NCI-H2171 treated with DMSO at 0.1 percent for 48 hours (cell line): ENCODE data around the gene GEMIN2.
A peak's percentile ranks its signal among the peaks of the same experiment; 100 is the strongest.
"Not testable (repeated sequence)": the region's sequence is repeated elsewhere in the genome, so short reads cannot be mapped to it uniquely, and the experiment has no call there.

Source experiments
- DNase-seq: peaks from one replicate; lab custom pipeline; 2025; lab: John Stamatoyannopoulos, UW

The GEMIN2 gene

DNA sequence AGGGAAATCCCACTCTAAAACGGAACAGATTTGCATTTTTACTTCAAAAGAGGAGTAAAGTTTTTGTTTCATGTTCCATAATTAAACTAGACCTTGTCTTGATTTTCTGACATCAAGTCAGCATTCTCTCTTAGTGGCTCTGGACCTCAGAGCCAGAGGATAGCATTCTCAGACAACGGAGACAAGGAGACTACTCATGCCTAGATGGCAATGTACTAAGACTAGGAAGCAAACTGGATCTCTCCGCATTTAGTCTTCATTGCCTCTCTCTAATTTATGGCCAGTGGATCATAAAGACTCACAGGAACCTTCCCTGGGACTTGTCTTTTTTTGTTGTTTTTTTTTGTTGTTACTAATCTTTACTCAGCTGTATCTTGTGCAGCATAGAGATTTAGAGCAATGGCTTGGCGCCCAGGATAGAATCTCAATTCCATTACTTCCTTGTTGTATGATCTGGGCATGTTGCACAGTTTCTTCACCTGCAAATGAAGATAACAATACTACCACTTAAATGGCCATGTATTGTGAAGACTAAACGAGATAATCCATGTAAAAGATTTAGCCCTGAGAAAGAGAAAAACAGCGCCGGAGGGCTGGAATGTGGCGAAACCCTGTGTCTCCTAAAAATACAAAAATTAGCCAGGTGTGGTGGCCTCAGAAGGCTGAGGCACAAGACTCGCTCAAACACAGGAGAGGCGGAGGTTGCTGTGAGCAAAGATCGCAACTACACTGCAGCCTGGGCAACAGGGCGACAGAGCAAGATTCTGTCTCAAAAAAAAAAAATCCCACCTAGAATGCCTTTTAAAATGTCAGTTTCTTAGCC, 4.0 kb upstream of the GEMIN2 start:
- no peak for DNase-seq

DNA sequence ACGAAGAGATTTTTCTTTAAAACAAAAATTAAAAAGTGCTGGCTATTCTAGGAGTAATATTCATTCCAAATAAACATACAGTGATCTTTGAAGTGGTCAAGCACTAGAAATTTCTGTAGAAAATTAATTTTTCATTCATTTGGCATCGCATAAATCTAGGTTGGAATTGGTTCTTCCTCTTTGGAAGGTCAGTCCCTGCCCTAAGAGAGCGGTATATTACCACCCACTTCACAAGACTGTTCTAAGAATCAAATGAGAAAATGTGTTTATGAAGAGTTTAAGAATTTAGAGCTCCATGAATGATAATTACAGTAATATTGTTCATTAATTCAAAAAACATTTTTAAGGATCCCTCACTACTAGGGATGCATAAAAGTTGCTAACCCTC, 444 bp upstream of the GEMIN2 start:
- DNase-seq, result no peak

DNA sequence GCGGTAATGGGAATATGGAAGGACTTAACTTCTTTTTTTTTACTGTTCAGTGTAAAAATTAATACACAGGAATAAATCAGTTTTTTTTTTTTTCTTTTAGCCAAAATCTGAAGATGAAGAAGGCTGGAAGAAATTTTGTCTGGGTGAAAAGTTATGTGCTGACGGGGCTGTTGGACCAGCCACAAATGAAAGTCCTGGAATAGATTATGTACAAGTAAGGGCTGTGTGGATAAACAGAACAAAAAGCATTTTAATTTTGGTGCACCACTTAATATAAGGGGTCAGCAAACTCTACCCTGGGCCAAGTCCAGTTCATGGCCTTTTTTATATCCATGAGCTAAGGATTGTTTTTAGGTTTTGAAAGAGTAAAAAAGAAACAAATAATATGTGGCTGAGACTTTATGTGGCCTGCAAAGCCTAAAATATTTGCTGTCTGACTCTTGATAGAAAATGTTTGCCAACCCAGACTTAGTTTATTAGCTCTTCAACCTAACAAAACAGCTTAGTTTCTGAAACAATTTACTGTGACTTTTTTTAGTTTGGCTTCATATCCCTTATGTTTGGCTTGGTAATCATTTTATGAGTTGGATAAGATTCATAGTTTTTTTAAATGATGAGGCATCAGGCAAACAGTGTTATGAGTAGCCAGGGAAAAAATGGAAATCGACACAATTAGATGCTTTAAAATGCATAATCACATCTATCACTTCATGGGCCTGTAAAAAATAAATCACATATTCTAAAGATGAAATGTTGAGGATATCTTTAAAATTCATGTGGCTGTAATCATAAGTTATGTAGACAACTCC, 8.4 kb downstream of the GEMIN2 start:
- no peak for DNase-seq

DNA sequence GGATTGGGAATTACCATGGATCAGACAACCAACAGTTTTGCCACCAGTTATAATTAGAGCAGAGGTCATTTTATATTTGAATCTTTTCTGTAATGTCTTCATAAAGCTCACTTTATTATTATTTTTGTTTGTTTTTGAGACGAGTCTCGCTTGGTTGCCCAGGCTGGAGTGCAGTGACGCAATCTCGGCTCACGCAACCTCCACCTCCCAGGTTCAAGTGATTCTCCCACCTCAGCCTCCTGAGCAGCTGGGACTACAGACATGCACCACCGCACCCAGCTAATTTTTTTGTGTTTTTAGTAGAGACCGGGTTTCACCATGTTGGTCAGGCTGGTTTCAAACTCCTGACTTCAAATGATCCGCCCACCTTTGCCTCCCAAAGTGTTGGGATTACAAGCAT, 23.7 kb downstream of the GEMIN2 start:
- DNase-seq, result not testable (repeated sequence)

DNA sequence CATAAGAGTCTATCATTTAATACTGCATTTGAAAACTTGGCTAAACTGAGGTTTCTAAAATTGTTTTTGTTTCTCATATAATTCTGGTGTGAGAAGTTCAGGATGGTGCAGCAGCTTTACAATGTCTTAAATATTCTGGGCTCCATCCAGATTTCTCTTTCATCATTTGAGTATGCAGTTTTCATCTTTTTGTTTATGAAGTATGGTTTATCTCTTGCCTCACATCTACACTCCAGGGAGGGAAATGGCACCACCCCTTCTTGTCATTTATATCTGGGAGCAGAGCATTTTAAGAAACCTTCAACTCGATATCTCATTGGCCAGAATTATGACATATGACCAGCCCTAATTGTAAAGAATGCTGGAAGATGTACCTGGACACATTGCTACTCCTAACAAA, 24.3 kb downstream of the GEMIN2 start:
- no peak for DNase-seq

DNA sequence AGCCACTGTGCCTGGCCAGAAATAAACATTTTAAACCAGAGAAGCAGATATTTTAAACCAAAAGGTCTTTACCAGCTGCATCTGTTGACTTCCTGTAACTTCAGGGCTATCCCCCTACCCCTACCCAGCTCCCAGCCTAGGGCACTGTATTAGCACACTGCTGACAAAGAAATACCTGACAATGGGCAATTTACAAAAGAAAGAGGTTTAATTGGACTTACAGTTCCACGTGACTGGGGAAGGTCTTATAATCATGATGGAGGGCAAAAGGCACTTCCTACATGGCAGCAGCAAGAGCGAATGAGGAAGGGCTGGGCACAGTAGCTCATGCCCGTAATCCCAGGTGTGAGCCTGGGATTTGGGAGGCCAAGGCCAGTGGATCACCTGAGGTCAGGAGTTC, 26.0 kb downstream of the GEMIN2 start:
- DNase-seq, result no peak

DNA sequence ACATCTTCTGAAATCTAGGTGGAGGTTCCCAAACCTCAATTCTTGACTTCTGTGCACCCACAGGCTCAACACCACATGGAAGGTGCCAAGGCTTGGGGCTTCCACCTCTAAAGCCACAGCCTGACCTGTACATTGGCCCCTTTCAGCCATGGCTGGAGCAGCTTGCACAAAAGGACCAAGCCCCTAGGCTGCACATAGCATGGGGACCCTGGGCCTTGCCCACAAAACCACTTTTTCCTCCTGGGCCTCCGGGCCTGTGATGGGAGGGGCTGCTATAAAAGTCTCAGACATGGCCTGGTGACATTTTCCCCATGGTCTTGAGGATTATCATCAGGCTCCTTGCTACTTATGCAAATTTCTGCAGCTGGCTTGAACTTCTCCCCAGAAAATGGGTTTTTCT, 27.5 kb downstream of the GEMIN2 start:
- not testable (repeated sequence) for DNase-seq

DNA sequence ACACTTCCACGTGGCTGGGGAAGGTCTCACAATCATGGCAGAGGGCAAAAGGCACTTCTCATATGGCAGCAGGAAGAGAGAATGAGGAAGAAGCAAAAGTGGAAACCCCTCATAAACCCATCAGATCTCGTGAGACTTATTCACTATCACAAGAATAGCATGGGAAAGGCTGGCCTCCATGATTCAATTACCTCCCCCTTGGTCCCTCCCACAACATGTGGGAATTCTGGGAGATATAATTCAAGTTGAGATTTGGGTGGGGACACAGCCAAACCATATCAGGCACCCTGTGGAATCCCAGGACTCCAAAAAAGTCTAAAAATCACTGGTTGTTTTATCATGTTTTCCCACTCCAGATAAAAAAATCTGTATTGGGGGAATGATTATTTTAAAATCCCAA, 29.1 kb downstream of the GEMIN2 start:
- DNase-seq, result not testable (repeated sequence)

DNA sequence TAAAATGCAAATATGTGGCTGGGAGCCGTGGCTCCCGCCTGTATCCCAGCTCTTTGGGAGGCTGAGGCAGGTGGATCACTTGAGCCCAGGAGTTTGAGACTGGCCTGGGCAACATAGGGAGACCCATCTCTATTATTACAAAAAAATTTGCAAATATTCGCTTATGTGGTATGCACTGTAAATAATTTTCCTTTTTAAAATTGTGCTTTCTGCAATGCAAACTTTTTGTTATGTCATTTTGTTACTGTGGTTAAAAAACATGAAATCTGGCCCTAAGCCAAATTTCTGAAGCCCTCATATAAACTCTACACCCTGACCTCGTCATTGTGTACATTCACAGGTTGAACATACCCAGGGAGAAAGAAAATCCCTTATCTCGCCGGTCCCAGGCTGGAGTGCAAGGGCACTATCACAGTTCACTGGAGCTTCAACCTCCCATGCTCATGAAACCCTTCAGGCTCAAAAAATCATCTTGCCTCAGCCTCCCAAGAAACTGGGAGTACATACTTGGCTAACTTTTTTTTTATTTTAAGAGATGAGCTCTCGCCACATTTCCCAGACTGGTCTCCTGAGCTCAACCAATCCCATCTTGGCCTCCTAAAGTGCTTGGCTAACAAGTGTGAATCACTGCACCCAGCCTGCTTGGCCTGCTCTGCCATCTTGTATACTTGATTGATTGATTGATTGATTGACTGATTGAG, 31.3 kb downstream of the GEMIN2 start:
- DNase-seq, result no peak

DNA sequence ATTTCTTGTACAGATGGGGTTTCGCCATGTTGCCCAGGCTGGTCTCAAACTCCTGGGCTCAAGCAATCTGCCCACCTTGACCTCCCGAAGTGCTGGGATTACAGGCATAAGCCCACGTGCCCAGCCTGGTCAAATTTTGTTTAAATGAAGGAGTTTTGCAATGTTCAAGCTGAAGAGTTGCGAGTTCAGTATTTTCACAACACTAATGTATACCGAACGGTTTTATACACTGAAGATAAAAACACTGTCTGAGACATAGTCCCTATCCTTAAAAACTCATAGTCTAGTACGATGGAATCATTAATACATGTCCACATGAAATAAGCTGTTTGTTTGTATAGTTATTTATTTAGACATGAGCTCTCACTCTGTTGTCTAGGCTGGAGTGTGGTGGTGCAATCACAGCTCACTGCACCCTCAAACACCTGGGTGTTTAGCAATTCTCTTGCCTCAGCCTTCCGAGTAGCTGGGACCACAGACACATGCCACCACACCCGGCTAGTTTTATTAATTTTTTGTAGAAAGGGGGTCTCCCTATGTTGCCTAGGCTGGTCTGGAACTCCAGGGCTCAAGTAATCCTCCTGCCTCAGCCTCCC, 40.6 kb downstream of the GEMIN2 start:
- no peak for DNase-seq

DNA sequence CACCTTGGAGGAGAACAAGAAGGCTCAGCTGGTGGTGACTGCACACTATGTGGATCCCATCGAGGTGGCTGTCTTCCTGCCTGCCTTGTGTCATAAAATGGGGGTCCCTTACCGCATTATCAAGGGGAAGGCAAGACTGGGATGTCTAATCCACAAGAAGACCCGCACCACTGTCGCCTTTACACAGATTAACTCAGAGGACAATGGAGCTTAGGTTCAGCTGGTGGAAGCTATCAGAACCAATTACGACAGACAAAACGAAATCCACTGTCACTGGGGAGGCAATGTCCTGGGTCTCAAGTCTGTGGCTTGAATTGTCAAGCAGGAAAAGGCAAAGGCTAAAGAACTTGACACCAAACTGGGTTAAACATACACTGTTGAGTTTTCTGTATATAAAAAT, 43.4 kb downstream of the GEMIN2 start:
- no peak for DNase-seq

DNA sequence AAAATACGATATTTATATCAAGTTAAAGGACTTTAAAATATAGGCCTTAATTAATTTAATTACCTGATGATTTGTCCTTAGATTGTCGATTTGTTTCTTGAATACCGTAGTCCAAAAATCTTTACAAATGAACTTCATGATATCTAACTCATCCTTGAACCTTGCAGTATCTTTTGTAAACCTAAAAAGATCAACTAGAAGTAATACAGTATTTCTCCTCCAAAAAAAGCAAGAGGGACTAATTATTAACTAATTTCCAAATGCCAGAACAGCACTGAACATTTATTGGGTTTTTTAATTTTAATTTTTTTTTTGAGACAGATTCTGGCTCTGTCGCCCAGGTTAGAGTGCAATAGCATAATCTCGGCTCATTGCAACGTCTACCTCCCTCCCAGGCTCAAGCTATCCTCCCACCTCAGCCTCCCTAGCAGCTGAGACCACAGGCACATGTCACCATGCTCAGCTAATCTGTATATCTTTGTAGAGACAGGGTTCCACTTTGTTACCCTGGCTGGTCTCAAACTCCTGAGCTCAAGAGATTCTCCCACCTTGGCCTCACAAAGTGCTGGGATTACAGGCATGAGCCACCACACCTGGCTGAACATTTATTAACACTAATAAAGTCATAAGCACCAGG, 44.2 kb downstream of the GEMIN2 start:
- DNase-seq, result no peak

DNA sequence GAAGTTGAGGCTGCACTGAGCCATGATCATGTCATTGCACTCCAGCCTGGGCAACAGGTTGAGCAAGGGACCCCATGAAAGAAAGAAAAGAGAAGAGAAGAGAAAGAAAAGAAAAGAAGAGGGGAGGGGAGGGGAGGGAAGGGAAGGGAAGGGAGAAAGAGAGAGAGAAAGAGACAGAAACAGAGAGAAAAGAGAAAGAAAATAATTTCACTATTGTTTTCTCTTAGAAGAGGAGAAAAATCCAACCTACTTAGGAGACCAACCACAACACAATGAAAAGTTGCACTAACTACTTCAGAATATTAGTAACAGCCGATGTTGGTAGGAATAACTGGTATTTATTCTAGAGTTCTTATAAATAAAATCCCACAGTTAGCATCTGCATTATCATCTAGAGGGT, 46.4 kb downstream of the GEMIN2 start:
- DNase-seq, result no peak

DNA sequence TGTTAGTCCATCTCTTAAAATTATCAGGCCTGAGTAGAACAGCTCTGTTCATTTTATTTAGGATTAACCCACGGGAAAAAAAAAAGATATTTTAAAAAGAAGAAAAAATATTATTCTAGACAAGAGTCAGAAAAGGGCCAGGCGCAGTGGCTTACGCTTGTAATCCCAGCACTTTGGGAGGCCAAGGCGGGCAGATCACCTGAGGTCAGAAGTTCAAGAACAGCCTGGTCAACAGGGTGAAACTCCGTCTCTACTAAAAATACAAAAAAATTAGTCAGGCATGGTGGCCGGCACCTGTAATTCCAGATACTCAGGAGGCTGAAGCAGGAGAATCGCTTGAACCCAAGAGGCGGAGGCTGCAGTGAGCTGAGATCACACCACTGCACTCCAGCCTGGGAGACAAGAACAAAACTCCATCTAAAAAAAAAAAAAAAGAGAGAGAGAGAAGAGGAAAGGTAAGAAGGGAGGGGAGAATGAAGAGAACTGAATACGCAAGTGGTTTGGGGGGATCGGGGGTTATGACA, 53.7 kb downstream of the GEMIN2 start:
- DNase-seq, result not testable (repeated sequence)

DNA sequence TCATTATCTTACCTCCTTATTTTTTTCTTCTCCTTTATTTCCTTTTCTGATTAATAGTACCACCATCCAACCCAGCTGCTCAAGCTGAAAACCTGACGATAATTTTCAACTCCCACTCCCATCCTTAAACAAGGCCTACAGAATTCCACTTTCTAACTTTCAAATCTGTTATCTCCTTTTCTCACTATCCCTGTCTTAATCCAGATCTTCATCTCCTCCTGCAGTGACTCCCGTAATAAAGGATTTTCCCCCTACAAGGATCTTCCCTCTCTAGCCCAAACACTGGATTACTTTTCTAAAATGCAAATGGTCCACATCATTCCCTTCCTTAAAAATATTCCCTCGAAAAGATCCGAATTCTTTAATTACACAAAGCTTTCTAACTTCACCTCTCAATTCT, 54.5 kb downstream of the GEMIN2 start:
- no peak for DNase-seq

DNA sequence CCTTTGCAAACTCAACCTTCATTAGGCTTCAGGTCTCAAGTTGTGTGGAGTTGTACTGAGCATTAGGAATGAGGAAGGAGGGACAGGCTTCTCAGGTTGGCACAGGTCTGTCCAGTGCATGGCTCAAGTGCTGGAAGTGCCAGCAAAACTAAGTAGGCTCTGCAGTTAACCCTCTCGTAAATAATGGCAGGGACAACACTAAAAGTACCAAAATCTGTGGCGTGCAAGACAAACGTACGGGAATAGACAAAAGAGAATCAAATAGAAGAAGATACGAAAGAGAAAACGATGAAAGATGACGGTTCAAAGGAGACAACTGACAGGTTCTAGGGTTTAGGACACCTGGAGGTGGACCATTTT, 55.4 kb downstream of the GEMIN2 start:
- no peak for DNase-seq

DNA sequence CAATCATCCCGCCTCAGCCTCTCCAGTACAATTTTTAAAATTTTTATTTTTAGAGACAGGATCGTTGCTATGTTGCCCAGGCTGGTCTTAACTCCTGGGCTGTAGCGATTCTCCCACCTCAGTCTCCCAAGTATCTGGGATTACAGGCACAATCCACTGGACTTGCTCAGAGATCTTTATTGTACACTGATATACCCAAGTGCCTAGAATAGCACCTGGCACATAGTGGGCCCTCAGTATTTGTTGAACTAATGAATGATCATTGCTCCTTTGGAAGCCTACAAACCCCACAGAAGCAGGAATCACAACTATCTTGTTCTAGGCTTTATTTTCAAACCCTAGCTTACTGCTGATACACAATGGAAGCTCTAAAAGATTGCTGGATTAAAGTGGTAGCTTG, 59.1 kb downstream of the GEMIN2 start:
- DNase-seq, result no peak

DNA sequence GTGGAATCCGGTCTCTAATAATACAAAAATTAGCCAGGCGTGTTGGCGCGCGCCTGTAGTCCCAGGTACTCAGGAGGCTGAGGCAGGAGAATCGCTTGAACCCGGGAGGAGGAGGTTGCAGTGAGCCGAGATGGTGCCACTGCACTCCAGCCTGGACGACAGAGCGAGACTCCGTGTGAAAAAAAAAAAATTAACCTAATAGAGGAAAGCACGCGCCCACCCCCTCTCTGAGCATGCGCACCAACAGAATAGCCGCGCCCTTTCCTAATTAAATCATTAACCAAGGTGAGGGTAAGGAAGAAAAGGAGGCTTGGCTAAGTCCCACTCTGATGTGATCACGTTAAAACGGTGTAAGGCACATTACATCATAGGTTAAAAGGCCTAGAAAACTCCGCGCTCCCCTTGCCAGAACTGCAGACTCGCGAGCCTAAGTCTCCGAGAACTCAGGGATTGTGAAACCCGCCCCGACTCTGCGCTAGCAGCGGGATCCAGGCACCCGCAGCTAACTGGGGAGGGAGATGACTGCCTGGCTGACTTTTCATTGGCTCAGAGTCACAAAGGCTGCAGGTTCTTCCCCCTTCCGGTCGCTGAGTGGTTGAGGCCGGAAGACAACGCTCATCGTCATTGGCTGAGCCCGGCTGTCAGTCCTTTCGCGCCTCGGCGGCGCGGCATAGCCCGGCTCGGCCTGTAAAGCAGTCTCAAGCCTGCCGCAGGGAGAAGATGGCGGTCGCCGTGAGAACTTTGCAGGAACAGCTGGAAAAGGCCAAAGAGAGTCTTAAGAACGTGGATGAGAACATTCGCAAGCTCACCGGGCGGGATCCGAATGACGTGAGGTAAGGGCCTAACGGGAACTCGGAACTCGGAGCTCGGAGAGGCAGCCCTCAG, 60.7 kb downstream of the GEMIN2 start, which contains the start of gene PNN:
Gene PNN (plus strand): TSS at position 695 of the 885 bp plus-strand sequence. CDS start 26 bp downstream, at position 721.
- DNase-seq, result peak; percentile 100

DNA sequence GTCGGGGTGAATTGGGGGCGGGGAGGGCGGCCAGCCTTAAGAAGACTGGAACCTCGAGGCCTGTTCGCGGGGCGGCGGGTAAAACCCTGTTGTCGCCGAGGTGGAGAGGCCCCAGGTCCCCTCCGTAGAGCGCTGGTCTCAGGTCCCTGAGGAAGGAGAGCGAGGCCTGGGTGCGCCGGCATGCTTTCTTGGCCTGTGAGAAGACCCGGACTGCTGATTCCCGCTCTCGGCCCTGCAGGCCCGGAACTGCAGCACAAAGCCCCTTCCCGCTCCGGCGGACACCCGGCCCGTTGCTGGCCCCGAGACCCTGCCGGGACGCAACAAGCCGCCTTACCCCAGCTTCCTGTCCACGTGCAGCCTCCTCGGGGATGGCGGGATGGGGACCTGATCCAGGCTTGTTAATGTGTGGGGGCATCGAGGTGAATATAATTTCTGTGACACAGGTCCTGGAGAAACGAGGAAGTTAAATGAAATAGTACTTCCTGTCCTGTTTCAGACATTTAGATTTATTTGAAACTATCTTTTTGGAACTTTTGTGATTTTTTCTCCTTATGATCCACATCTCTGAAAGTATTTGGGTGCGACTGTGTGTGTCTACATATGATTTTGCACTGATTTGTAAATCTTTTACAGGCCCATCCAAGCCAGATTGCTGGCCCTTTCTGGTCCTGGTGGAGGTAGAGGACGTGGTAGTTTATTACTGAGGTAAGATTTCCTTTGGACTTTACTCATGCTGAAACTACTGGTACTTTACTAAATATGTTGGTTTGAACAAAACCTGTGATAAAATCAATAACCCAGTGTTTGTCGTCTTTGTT, 61.5 kb downstream of the GEMIN2 start:
- DNase-seq, result peak; percentile 57
